Measurements from ENCODE around the gene SLC49A3.

DNA sequence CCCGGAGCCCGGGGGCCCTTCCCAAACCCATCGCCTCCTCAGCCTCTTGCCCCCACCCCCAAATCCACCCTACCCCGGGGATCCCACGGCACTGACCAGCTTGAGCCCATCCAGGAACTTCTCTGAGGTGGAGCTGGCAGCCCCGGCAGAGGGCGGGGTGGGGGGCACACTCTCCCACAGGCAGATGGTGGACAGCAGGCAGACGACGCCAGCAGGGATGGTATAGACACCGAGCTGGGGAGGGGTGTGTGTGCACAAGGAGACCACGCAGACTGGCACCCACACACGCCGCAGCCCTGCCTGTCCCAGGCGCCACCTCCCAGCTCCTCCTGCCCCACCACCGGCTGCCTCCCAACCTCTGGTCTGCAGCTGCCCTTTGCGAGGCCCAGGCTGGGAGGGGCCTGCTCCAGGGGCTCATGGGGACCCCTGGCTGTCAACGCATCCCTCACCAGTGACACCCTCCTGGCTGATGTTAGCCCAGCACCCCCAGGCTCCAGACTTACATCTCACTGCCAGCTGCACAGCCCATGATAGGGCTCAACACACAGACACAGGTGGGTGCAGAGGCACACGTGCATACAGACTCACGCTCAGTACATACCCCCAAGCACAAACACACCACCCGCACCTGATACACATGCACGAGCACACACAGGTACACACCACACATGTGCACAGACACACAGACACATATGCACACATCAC lies 4.2 kb downstream of the SLC49A3 start:
- TF ChIP-seq BACH1 (IDR thresholded peaks at IDR 0.05; ENCODE audit: low read length) (no peak), HDAC2 (IDR thresholded peaks at IDR 0.05; ENCODE audit: borderline replicate concordance in 1 of 2, low read depth in 2 of 2, low read length in 2 of 2) (no peak), CTCF (IDR thresholded peaks at IDR 0.05; ENCODE audit: control extremely low read depth in 1 of 3, insufficient read depth in 1 of 3, low read depth in 1 of 3, low read length in 3 of 3) (no peak), EP300 (IDR thresholded peaks at IDR 0.05; ENCODE audit: borderline replicate concordance in 1 of 2, low read depth in 2 of 2, low read length in 2 of 2) (no peak), SP1 (IDR thresholded peaks at IDR 0.05; ENCODE audit: low read depth, low read length) (no peak), SIN3A (conservative IDR thresholded peaks at IDR 0.05 in 1 of 2, IDR thresholded peaks at IDR 0.05 in 1 of 2; ENCODE audit: low read depth in 1 of 2, low read length in 2 of 2) (no peak)
- TF ChIP-seq, protein P1, sequence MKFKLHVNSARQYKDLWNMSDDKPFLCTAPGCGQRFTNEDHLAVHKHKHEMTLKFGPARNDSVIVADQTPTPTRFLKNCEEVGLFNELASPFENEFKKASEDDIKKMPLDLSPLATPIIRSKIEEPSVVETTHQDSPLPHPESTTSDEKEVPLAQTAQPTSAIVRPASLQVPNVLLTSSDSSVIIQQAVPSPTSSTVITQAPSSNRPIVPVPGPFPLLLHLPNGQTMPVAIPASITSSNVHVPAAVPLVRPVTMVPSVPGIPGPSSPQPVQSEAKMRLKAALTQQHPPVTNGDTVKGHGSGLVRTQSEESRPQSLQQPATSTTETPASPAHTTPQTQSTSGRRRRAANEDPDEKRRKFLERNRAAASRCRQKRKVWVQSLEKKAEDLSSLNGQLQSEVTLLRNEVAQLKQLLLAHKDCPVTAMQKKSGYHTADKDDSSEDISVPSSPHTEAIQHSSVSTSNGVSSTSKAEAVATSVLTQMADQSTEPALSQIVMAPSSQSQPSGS (IDR thresholded peaks at IDR 0.05; ENCODE audit: low read length), result no peak

Measured in H1 (cell line).